Ovary (tissue), 9 donors: Measurements from ENCODE around the gene FBXO8. TPM values are rescaled to one million over a fixed set of nuclear protein-coding genes. Genes with fewer than 3 reads are reported as not detected.
"Not testable (repeated sequence)": the region's sequence is repeated elsewhere in the genome, so short reads cannot be mapped to it uniquely, and the experiment has no call there.

Experiments used
- DNase-seq, 5 donors: peaks; one replicate each; pipeline ENCODE4 v3.0.0-alpha.2; 2019 to 2020
- H3K27ac ChIP-seq, 2 donors: fragments of 200-600 bp; one replicate each; pipeline versions ENCODE4 v1.5.1 to v1.8.0; 2019 to 2022
- H3K27me3 ChIP-seq: fragments of 200-600 bp; one replicate; pipeline ENCODE4 v1.8.0; 2022
- H3K36me3 ChIP-seq: fragments of 200-600 bp; sonication (generic); one replicate; pipeline ENCODE4 v1.5.1; 2019
- H3K4me1 ChIP-seq: one replicate; pipeline ENCODE4 v1.8.1; 2013; ENCODE audit warnings: mild to moderate bottlenecking, moderate library complexity; ENCODE audit not compliant: insufficient read depth
- H3K4me3 ChIP-seq: fragments of 200-600 bp; sonication (generic); one replicate; pipeline ENCODE4 v1.5.1; 2017
- H3K9me3 ChIP-seq, 2 donors: fragments of 200-600 bp in 1 of 2; sonication (generic) in 1 of 2; one replicate each; pipeline versions ENCODE4 v1.5.1 to v1.8.1; 2013 to 2019; ENCODE audit warnings: mild to moderate bottlenecking in 1 of 2, moderate library complexity in 1 of 2
- EP300 ChIP-seq: sonication (generic); formaldehyde crosslinking; IDR thresholded peaks from one replicate; pipeline ENCODE4 v1.6.1; 2017; ENCODE audit warnings: antibody characterized with exemption
- POLR2A ChIP-seq: fragments of 450-650 bp; IDR thresholded peaks from one replicate; pipeline ENCODE4 v1.6.1; 2017; ENCODE audit warnings: antibody characterized with exemption, mild to moderate bottlenecking, moderate library complexity
- WGBS, 3 donors: extraction: QIAGEN DNeasy Blood & Tissue Kit in 1 of 3; methylation state at CpG; one replicate each; pipeline versions ENCODE4 v1.1.5 to v1.1.7; 2013 to 2017; 5-methylcytosine and 5-hydroxymethylcytosine counted together
- intact Hi-C, 4 donors: fragments of 100-400 bp; cut with DNase I; formaldehyde crosslinking; loops; one replicate each; pipeline versions ENCODE4 v1.11.0 to v1.15.1; 2022 to 2023
- polyA plus RNA-seq, 2 donors: library from polyadenylated mRNA; stranded (reverse); fragments of 200-250 nt in 1 of 2; fragments of 350-450 nt in 1 of 2; fragmentation: Illumina TruSeq in 1 of 2; extraction: RNeasy Lipid Tissue Mini Kit (QIAGEN cat#74804) in 1 of 2; gene quantifications; one replicate each; pipeline ENCODE4 v1.2.3, GENCODE V29; 2013 to 2014
- total RNA-seq, 7 donors: library from RNA; depleted of rRNA in 2 of 7; stranded (reverse); fragments of >200 nt in 2 of 7; fragmentation: NEBNext Ultra II Directional in 3 of 7; extraction: Animal tissue kit (Norgen Biotek cat#: 25700) in 3 of 7; gene quantifications; one replicate each; pipeline versions ENCODE4 v1.1.0 to v1.2.4, GENCODE V29; 2016 to 2023
- TF ChIP-seq, protein P1 (sequence below), 3 donors: fragments of 450-650 bp in 2 of 3; fragments of 200-600 bp in 1 of 3; IDR thresholded peaks; one replicate each; pipeline versions ENCODE4 v1.5.1 to v1.8.0; 2016 to 2022; ENCODE audit warnings: antibody characterized with exemption in 3 of 3, mild to moderate bottlenecking in 1 of 3
- donor health status: DM: no; HTN: no; CAD: no; lungs with moderate emphysema.
- donor health status: DM: no; HTN: no; CAD: no.
- donor health status: Bipolar disorder and iron deficiency.
- donor health status: DM: yes; HTN: yes; CAD: no.
- donor health status: DM: no; HTN: no; CAD: no.
- donor health status: DM: yes; HTN: yes; CAD: no.

The FBXO8 gene
- total and polyA plus RNA-seq, 9 donors = 19.0 to 41.1 (median 28.9) TPM

DNA sequence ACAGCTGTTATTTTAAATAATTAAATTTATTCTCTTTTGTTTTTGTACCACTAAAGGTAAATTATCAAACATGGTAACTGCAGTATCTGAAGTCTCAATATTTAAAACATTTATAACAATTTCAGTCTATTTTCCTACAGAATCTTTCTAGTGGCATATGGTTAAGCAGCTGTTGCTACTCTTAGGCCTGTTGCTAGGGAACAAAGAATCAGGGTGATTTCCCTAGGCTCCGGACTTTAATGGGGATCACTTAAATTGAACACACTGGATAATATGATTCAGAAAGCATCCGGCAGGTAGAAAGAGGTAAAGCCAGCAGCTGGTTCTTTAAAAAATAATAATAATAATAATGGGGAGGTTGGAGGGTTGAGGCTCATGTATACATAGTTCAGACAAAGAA is 17.6 kb downstream of the FBXO8 start:
- intact Hi-C loops = no loop called here
- 38 to 60% (median 40%) methylated on average over 2 of the region's 2 CpGs for WGBS, 3 donors
- peaks cover 6% of the 10 kb centered on the region for H3K4me1 ChIP-seq
- no peaks in the 10 kb centered on the region for H3K27me3 ChIP-seq
- TF ChIP-seq, protein P1, sequence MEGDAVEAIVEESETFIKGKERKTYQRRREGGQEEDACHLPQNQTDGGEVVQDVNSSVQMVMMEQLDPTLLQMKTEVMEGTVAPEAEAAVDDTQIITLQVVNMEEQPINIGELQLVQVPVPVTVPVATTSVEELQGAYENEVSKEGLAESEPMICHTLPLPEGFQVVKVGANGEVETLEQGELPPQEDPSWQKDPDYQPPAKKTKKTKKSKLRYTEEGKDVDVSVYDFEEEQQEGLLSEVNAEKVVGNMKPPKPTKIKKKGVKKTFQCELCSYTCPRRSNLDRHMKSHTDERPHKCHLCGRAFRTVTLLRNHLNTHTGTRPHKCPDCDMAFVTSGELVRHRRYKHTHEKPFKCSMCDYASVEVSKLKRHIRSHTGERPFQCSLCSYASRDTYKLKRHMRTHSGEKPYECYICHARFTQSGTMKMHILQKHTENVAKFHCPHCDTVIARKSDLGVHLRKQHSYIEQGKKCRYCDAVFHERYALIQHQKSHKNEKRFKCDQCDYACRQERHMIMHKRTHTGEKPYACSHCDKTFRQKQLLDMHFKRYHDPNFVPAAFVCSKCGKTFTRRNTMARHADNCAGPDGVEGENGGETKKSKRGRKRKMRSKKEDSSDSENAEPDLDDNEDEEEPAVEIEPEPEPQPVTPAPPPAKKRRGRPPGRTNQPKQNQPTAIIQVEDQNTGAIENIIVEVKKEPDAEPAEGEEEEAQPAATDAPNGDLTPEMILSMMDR (IDR thresholded peaks at IDR 0.05) = no peak
- TF ChIP-seq POLR2A = no peak
- TF ChIP-seq EP300 = no peak
- H3K9me3 ChIP-seq = no peaks in the 10 kb centered on the region
- H3K4me3 ChIP-seq = no peak overlapping the region
- no peak for DNase-seq
- H3K36me3 ChIP-seq = no peaks in the 10 kb centered on the region
- no peak overlapping the region for H3K27ac ChIP-seq

DNA sequence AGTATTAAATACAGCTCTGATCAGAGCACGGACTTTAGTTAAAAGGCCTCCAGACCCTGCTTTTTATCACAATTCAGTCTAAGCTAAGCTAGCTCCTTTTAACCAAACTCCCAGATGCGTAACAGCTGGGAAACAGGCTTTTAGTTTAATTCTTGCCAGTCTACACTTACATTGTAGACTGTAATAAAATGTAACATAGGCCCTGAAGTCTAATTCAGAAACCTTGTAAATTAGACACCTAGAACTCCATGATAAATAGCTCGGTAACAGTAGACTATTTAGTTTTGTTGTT is 20.1 kb downstream of the FBXO8 start:
- no peak for DNase-seq
- no peaks in the 10 kb centered on the region for H3K36me3 ChIP-seq
- TF ChIP-seq, protein P1 (IDR thresholded peaks at IDR 0.05) = no peak
- TF ChIP-seq POLR2A = no peak
- TF ChIP-seq EP300 = no peak
- no peaks in the 10 kb centered on the region for H3K9me3 ChIP-seq
- no peak overlapping the region for H3K4me3 ChIP-seq
- WGBS, 3 donors = 43 to 73% (median 51%) methylated on average over 3 of the region's 3 CpGs
- H3K27ac ChIP-seq = no peak overlapping the region
- peaks cover 3% of the 10 kb centered on the region for H3K4me1 ChIP-seq
- no peaks in the 10 kb centered on the region for H3K27me3 ChIP-seq
- intact Hi-C loops = no loop called here

DNA sequence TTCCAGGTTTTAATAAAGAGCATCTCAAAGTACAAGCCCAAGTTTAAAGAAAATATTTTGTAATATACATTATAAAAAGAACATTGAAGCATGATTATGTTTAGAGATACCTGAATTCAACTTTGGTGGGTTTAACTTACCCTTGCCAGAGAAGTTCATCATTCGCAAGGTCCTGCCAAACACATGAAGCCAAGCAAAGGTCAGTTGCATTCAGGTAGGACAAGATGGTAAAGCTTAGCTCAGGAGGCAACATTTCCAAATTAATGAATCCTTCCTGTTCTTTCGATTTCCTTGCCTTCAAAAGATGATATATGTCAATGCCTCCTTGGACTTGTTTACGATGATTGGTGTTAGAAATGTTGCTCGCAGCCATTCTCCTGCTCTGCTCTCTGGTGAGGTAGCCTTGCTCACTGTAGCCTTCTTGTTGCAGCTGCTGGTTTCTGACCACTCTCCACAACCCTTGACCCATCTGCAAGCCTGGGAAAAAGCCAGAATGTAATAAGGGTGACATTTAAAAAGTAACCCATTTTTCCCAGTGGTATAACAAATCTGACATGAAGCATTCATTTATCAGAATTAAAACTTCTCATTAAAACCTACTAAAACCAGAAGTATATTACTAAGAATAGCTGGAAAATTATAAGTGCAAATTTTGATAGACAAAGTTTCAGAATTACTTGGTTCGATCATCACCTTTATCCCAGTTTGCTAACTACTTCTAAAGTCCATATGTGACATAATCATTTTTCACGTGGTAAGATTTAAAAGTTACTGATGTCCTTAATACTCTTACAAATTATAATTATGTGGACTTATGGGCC is 20.6 kb downstream of the FBXO8 start:
- 56 to 75% (median 59%) methylated on average over 6 of the region's 6 CpGs for WGBS, 3 donors
- DNase-seq = no peak
- Histone ChIP-seq H3K4me1 (peaks cover 3% of the 10 kb centered on the region), H3K27ac (no peak overlapping the region), H3K9me3 (no peaks in the 10 kb centered on the region), H3K27me3 (no peaks in the 10 kb centered on the region), H3K4me3 (no peak overlapping the region), H3K36me3 (no peaks in the 10 kb centered on the region)
- TF ChIP-seq EP300 (no peak), POLR2A (no peak)
- TF ChIP-seq, protein P1 (IDR thresholded peaks at IDR 0.05) = no peak
- intact Hi-C loops = no loop called here

DNA sequence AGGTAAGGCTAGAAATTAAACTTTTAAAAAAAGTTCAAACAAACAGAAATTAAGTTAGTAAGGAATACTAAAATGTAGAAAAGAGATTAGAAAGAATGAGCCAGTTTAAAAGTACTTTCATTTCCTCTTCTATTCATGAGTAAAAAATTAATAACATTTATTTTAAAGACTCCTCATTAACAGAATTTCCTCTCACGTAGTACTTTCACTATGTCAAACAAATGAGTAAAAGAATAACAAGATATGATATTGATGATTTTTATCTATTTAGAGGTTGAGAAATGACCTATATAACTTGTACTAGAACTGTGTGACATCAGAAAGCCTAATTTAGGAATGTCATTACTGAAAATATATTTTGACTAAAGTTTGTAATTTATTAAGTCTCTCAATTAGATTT is 22.0 kb downstream of the FBXO8 start:
- intact Hi-C loops, H3K9me3 ChIP-seq, H3K4me1 ChIP-seq, H3K27me3 ChIP-seq, H3K27ac ChIP-seq, H3K4me3 ChIP-seq, H3K36me3 ChIP-seq, DNase-seq: not testable (repeated sequence)
- WGBS, 3 donors = 22 to 38% (median 30%) methylated on average over 1 of the region's 1 CpG

DNA sequence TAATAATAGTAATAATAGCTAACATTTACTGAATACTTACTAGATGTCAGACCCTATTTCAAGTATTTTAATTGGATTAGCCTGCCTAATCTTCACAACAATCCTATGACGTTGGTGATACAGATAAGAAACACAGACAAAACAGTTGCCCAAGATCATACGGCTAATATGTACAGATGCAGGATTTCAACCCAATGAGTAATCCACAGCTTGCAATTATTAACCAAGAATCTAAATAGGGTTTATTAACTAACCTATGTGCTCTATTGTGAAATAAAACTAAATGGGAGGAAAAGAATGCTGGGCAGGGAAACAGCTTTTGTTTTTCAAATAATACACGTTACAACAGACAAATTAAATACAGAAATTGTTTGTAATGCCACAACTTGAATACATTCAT is 23.4 kb downstream of the FBXO8 start:
- Histone ChIP-seq H3K4me3 (no peak overlapping the region), H3K27ac (no peak overlapping the region), H3K9me3 (no peaks in the 10 kb centered on the region), H3K4me1 (no peaks in the 10 kb centered on the region), H3K36me3 (no peaks in the 10 kb centered on the region), H3K27me3 (no peaks in the 10 kb centered on the region)
- 8 to 20% (median 13%) methylated on average over 3 of the region's 3 CpGs for WGBS, 3 donors
- TF ChIP-seq POLR2A = no peak
- TF ChIP-seq, protein P1 (IDR thresholded peaks at IDR 0.05) = no peak
- no peak for TF ChIP-seq EP300
- intact Hi-C loops = no loop called here
- no peak for DNase-seq
